Psoas muscle (tissue), 8 donors: Measurements from ENCODE around the gene SHFL. TPM values are rescaled to one million over a fixed set of nuclear protein-coding genes. Genes with fewer than 3 reads are reported as not detected.

ENCODE experiments used
- ATAC-seq, 4 donors: fragments of 200-7000 bp; cut with Tn5 transposase; one replicate each; pipeline ENCODE4 v1.9.1; 2020; ENCODE audit warnings: moderate library complexity in 3 of 4, mild to moderate bottlenecking in 2 of 4
- DNase-seq, 2 donors: peaks; one replicate each; pipeline ENCODE4 v3.0.0-alpha.2; 2020
- H3K27ac ChIP-seq: fragments of 200-600 bp; one replicate; pipeline ENCODE4 v1.8.0; 2022
- H3K27me3 ChIP-seq, 3 donors: fragments of 200-600 bp in 1 of 3; one replicate each; pipeline versions ENCODE4 v1.6.1 to v1.8.0; 2013 to 2022; ENCODE audit warnings: low read length in 2 of 3, mild to moderate bottlenecking in 2 of 3, moderate library complexity in 1 of 3; ENCODE audit not compliant: insufficient read depth in 3 of 3
- H3K36me3 ChIP-seq, 2 donors: fragments of 200-600 bp in 1 of 2; one replicate each; pipeline versions ENCODE4 v1.6.1 to v1.8.0; 2013 to 2022; ENCODE audit warnings: low read depth in 1 of 2, mild to moderate bottlenecking in 1 of 2, moderate library complexity in 1 of 2; ENCODE audit not compliant: insufficient read depth in 1 of 2
- H3K4me1 ChIP-seq: fragments of 200-600 bp; one replicate; pipeline ENCODE4 v1.8.0; 2022
- H3K4me3 ChIP-seq: fragments of 200-600 bp; one replicate; pipeline ENCODE4 v1.8.0; 2022; ENCODE audit warnings: mild to moderate bottlenecking
- H3K9me3 ChIP-seq: fragments of 200-600 bp; one replicate; pipeline ENCODE4 v1.8.0; 2022
- CTCF ChIP-seq: fragments of 200-600 bp; IDR thresholded peaks from one replicate; pipeline ENCODE4 v1.8.0; 2022; ENCODE audit warnings: antibody characterized with exemption
- WGBS, 3 donors: extraction: QIAGEN DNeasy Blood & Tissue Kit; methylation state at CpG; one replicate each; pipeline versions ENCODE4 v1.1.6 to v1.1.7; 2013; 5-methylcytosine and 5-hydroxymethylcytosine counted together
- intact Hi-C, 2 donors: fragments of 100-400 bp; cut with DNase I; formaldehyde crosslinking; loops; one replicate each; pipeline versions ENCODE4 v1.11.0 to v1.14.2; 2022
- polyA plus RNA-seq, 3 donors: library from polyadenylated mRNA; stranded (reverse); fragments of 200-250 nt; gene quantifications; one replicate each; pipeline ENCODE4 v1.2.3, GENCODE V29; 2013
- total RNA-seq, 4 donors: library from RNA; stranded (reverse); fragmentation: NEBNext Ultra II Directional in 2 of 4; extraction: Animal tissue kit (Norgen Biotek cat#: 25700) in 2 of 4; gene quantifications; one replicate each; pipeline versions ENCODE4 v1.2.1 to v1.2.4, GENCODE V29; 2021 to 2023
- donor health status: healthy with polysubstance abuse.
- donor health status: DM: no; HTN: no; CAD: no; lungs with moderate emphysema.
- donor health status: Bipolar disorder and iron deficiency.
- donor health status: healthy.
- donor health status: DM: yes; HTN: yes; CAD: no.
- donor health status: DM: no; HTN: no; CAD: no.
- donor health status: DM: no; HTN: no; CAD: no.
- donor health status: DM: yes; HTN: yes; CAD: no.

The SHFL gene
- total and polyA plus RNA-seq, 7 donors, result 2.9 to 5.7 (median 3.7) TPM

DNA sequence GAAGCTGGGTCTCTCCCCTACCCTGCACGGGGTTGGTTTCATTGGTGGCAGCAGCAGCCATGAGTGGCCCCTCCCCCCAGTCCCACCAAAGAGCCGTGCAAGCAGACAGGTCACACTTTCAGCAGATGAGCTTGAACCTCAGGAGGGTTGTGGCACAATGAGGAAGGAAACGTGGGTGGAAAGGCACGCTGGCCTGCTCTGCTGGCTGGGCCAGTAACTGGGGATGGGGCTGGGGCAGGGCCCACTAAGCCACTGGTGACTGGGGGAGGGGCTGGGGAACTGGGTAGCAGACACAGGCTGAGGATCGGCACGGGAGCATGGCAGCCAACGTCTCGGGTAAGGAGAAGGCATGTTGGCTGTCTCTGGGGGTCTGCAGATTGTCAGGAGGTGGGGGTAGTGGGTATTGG, 25.3 kb downstream of the SHFL start, which contains the start of gene P2RY11:
P2RY11 (plus strand) TSS at position 289 of the 407 bp plus-strand sequence; CDS start at position 318, 29 bp downstream.
- 50 to 55% (median 54%) methylated on average over 8 of the region's 8 CpGs for WGBS, 3 donors
- H3K27ac ChIP-seq, result no peak within 1 kb of the TSS
- H3K4me1 ChIP-seq, result peaks cover 27% of the 10 kb centered on the region
- H3K27me3 ChIP-seq, result no peaks in the 10 kb centered on the region
- no peaks in the 10 kb centered on the region for H3K9me3 ChIP-seq
- ATAC-seq, result no peak
- TF ChIP-seq CTCF, result no peak
- intact Hi-C loops, result loop anchor here in 1 of 2 donors (10.0 kb wide), 1 partner anchor 283 kb away; no protein-coding TSS in a partner anchor
- DNase-seq, result peak in 1 of 2 donors; percentile 56
- H3K4me3 ChIP-seq, result no peak within 1 kb of the TSS
- H3K36me3 ChIP-seq, result peaks cover 19 to 72% of the 10 kb centered on the region in 2 donors

DNA sequence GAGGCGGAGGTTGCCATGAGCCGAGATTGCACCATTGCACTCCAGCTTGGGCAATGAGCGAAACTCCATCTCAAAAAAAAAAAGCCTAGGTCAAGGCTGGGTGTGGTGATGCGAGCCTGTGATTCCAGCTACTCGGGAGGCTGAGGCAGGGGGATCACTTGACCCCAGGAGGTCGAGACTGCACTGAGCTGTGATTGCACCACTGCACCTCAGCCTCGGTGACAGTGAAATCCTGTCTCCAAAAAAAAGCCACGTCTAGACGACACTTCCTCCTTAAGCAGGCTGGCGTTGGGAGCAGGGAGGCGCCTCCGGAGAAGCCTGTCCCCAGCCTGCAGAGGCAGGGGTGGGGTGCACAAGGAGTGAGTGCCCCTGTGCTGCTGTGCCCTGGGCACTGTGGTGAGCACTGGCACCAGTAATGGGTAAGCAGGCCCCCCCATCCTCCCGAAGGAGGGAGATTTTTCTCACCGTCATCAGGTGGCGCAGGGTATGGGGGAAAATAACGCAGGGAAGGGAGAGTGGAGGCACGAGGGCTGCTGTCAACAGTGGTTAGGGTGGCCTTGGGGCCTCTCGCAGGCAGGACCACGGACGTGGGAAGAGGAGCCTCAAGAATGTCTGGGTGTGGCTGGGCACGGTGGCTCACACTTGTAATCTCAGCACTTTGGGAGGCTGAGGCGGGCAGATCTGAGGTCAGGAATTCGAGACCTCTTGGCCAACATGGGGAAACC, 26.1 kb downstream of the SHFL start:
- no peaks in the 10 kb centered on the region for H3K9me3 ChIP-seq
- no peak for ATAC-seq
- 51 to 59% (median 55%) methylated on average over 23 of the region's 23 CpGs for WGBS, 3 donors
- intact Hi-C loops, result loop anchor here in 1 of 2 donors (10.0 kb wide), 1 partner anchor 283 kb away; no protein-coding TSS in a partner anchor
- peaks cover 25% of the 10 kb centered on the region for H3K4me1 ChIP-seq
- H3K36me3 ChIP-seq, result peaks cover 22 to 77% of the 10 kb centered on the region in 2 donors
- no peak for TF ChIP-seq CTCF
- H3K27ac ChIP-seq, result no peak overlapping the region
- no peaks in the 10 kb centered on the region for H3K27me3 ChIP-seq
- DNase-seq, result peak in 1 of 2 donors; percentile 55
- no peak overlapping the region for H3K4me3 ChIP-seq

DNA sequence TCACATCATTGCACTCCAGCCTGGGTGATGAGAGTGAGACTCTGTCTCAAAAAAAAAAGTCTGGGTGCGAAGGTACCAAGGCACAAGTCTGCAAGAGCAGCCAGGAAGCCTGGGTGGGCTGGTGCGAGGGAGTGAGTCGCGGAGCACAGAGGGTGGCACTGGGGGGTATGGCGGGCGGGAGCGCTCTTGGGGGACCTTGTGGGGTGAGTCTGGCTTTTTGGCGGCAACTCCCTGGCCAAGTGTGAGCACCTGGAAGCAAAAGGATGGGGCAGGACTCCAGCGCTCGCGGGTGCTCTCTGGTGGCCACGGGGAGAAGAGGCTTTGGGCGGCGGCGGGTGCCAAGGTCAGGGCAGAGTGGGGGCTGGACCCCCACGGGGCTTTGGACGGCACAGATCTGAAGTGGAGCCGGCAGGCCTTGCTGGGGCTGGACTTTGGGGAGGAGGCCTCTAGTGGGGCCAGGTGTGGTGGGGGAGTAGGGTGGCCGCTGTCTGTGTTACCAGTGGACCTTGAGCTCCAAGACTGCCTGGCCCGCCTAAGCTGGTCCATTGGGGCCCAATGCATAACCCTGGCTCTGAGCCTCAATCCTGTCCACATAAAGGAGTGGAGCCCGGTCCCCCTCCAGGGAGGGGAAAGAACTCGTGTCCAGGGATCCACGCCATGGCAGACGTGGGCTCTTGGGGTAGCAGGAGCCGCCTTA, 26.9 kb downstream of the SHFL start:
- WGBS, 3 donors, result 20 to 29% (median 25%) methylated on average over 21 to 25 of the region's 25 CpGs
- no peaks in the 10 kb centered on the region for H3K9me3 ChIP-seq
- H3K27ac ChIP-seq, result no peak overlapping the region
- no peak overlapping the region for H3K4me3 ChIP-seq
- H3K27me3 ChIP-seq, result no peaks in the 10 kb centered on the region
- peak; percentile 50 for TF ChIP-seq CTCF
- peaks cover 21% of the 10 kb centered on the region for H3K4me1 ChIP-seq
- peaks cover 17 to 77% of the 10 kb centered on the region in 2 donors for H3K36me3 ChIP-seq
- intact Hi-C loops, result loop anchor here in 1 of 2 donors (10.0 kb wide), 1 partner anchor 282 kb away; no protein-coding TSS in a partner anchor
- ATAC-seq (peak; percentile 20 to 63 (median 46)), DNase-seq (peak; percentile 59 to 77)

GRCh38 chr19:10113592-10113963, 27.5 kb downstream of the SHFL start:
- Histone ChIP-seq H3K9me3 (no peaks in the 10 kb centered on the region), H3K36me3 (peaks cover 16 to 77% of the 10 kb centered on the region in 2 donors), H3K4me3 (no peak overlapping the region), H3K27me3 (no peaks in the 10 kb centered on the region), H3K27ac (no peak overlapping the region), H3K4me1 (peaks cover 22% of the 10 kb centered on the region)
- ATAC-seq (peak in 2 of 4 donors; percentile 9 to 28), DNase-seq (peak in 1 of 2 donors; percentile 55)
- intact Hi-C loops, result loop anchor here in 1 of 2 donors (10.0 kb wide), 1 partner anchor 281 kb away; no protein-coding TSS in a partner anchor
- 47 to 59% (median 56%) methylated on average over 18 to 19 of the region's 19 CpGs for WGBS, 3 donors
- no peak for TF ChIP-seq CTCF
